Stomach (tissue), 9 donors: ENCODE results near the gene ZBBX. TPM values are rescaled to one million over a fixed set of nuclear protein-coding genes. Genes with fewer than 3 reads are reported as not detected.

ENCODE experiments used
- DNase-seq, 2 donors: peaks; one replicate each; pipeline versions ENCODE4 v3.0.0 to v3.0.0-alpha.2; 2013 to 2019
- H3K27ac ChIP-seq, 5 donors: fragments of 200-600 bp in 4 of 5; sonication (generic) in 4 of 5; one replicate each; pipeline ENCODE4 v1.5.1; 2013 to 2019; ENCODE audit warnings: mild to moderate bottlenecking in 1 of 5, moderate library complexity in 1 of 5
- H3K27me3 ChIP-seq, 3 donors: fragments of 200-600 bp; sonication (generic); one replicate each; pipeline ENCODE4 v1.5.1; 2017 to 2019; ENCODE audit warnings: mixed run types in 1 of 3
- H3K36me3 ChIP-seq, 4 donors: fragments of 200-600 bp; sonication (generic); 1 replicate in 3 of 4; 2 replicates in 1 of 4; pipeline ENCODE4 v1.5.1; 2016 to 2019
- H3K4me1 ChIP-seq, 4 donors: fragments of 200-600 bp; sonication (generic); one replicate each; pipeline ENCODE4 v1.5.1; 2016 to 2019
- H3K4me3 ChIP-seq, 4 donors: fragments of 200-600 bp; sonication (generic) in 3 of 4; one replicate each; pipeline ENCODE4 v1.5.1; 2016 to 2019; ENCODE audit warnings: mild to moderate bottlenecking in 1 of 4
- H3K9me3 ChIP-seq, 4 donors: fragments of 200-600 bp; sonication (generic); one replicate each; pipeline ENCODE4 v1.5.1; 2016 to 2019
- EP300 ChIP-seq: sonication (generic); formaldehyde crosslinking; IDR thresholded peaks from one replicate; pipeline ENCODE4 v1.6.1; 2017; ENCODE audit warnings: antibody characterized with exemption
- POLR2A ChIP-seq, 4 donors: fragments of 450-650 bp; IDR thresholded peaks; one replicate each; pipeline ENCODE4 v1.6.1; 2016; ENCODE audit warnings: antibody characterized with exemption in 4 of 4, control low read depth in 2 of 4, mild to moderate bottlenecking in 1 of 4, moderate library complexity in 1 of 4
- POLR2AphosphoS5 ChIP-seq, 3 donors: sonication (generic); formaldehyde crosslinking; IDR thresholded peaks; one replicate each; pipeline ENCODE4 v1.6.1; 2016; ENCODE audit warnings: antibody characterized with exemption in 3 of 3
- WGBS, 5 donors: extraction: QIAGEN DNeasy Blood & Tissue Kit in 3 of 5; methylation state at CpG; one replicate each; pipeline versions ENCODE4 v1.1.5 to v1.1.7; 2013 to 2018; 5-methylcytosine and 5-hydroxymethylcytosine counted together
- intact Hi-C: fragments of 100-400 bp; cut with DNase I; formaldehyde crosslinking; loops from one replicate; pipeline ENCODE4 v1.15.1; 2023; ENCODE audit warnings: low total_unique reads
- polyA plus RNA-seq, 3 donors: library from polyadenylated mRNA; stranded (reverse); fragments of 200-250 nt; gene quantifications; one replicate each; pipeline ENCODE4 v1.2.3, GENCODE V29; 2013
- total RNA-seq, 5 donors: library from RNA; depleted of rRNA; stranded (reverse); fragments of >200 nt; gene quantifications; one replicate each; pipeline versions ENCODE4 v1.1.0 to v1.2.3, GENCODE V29; 2014 to 2016
- TF ChIP-seq, protein P1 (sequence below), 7 experiments: fragments of 450-650 bp in 4 of 7; fragments of 200-600 bp in 3 of 7; sonication (generic) in 3 of 7; IDR thresholded peaks; one replicate each; pipeline ENCODE4 v1.5.1; 2016 to 2019; ENCODE audit warnings: antibody characterized with exemption in 7 of 7, control low read depth in 2 of 7, mild to moderate bottlenecking in 1 of 7
- donor health status: healthy with polysubstance abuse.
- donor health status: Bipolar disorder and iron deficiency.
- donor health status: healthy.

ZBBX gene
- total and polyA plus RNA-seq, 8 donors, result 1.7 TPM; not detected in 7

DNA sequence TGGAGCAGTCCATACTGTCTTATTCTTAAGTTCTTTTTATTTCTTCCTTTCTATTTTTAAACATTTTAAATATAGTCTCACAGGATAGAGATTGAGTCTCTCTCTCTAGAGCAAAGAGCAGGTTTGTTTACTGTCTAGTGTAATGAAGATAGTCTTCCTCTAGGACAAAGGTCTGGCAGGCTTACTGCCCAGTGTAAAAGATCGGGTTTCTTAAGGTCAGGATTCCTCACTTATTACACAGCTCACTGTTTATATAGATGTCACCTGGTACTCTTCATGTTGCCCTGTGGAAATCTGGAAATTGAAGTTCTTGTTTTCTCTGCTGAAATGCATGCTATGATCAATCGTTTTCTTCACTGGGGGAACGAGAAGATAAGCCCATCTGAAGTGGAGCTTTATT lies 76.0 kb downstream of the ZBBX start:
- Histone ChIP-seq H3K27me3 (no peaks in the 10 kb centered on the region), H3K4me3 (no peak overlapping the region), H3K36me3 (no peaks in the 10 kb centered on the region), H3K9me3 (peaks cover 0 to 2% (median 0%) of the 10 kb centered on the region in 4 donors), H3K4me1 (no peaks in the 10 kb centered on the region), H3K27ac (no peak overlapping the region)
- intact Hi-C loops, result no loop called here
- 51 to 70% (median 61%) methylated on average over 3 of the region's 3 CpGs for WGBS, 5 donors
- DNase-seq, result no peak
- TF ChIP-seq POLR2A (IDR thresholded peaks at IDR 0.05), result no peak
- TF ChIP-seq POLR2AphosphoS5 (IDR thresholded peaks at IDR 0.05), result no peak
- no peak for TF ChIP-seq EP300
- TF ChIP-seq, protein P1, sequence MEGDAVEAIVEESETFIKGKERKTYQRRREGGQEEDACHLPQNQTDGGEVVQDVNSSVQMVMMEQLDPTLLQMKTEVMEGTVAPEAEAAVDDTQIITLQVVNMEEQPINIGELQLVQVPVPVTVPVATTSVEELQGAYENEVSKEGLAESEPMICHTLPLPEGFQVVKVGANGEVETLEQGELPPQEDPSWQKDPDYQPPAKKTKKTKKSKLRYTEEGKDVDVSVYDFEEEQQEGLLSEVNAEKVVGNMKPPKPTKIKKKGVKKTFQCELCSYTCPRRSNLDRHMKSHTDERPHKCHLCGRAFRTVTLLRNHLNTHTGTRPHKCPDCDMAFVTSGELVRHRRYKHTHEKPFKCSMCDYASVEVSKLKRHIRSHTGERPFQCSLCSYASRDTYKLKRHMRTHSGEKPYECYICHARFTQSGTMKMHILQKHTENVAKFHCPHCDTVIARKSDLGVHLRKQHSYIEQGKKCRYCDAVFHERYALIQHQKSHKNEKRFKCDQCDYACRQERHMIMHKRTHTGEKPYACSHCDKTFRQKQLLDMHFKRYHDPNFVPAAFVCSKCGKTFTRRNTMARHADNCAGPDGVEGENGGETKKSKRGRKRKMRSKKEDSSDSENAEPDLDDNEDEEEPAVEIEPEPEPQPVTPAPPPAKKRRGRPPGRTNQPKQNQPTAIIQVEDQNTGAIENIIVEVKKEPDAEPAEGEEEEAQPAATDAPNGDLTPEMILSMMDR (IDR thresholded peaks at IDR 0.05), result no peak

DNA sequence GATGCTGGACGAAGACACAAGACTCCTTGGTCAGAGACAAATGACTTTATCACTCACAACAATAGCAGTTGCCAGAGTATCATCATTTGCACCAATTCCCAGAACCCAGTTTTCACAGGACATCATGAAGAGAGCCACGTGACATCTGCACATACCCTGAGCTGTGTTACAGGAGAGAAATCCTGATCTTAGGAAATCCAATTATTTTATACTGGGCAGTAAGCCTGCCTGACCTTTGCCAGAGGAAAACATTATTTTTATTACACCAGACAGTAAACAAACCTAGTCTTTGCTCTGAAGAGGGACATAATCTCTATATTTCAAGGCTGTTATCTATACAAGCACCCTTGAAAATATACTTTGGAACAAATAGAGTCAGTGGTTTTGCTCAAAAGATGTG lies 77.4 kb downstream of the ZBBX start:
- TF ChIP-seq POLR2AphosphoS5 (IDR thresholded peaks at IDR 0.05), result no peak
- no peak for TF ChIP-seq POLR2A (IDR thresholded peaks at IDR 0.05)
- TF ChIP-seq EP300, result no peak
- TF ChIP-seq, protein P1 (IDR thresholded peaks at IDR 0.05), result no peak
- no peak overlapping the region for H3K27ac ChIP-seq
- H3K27me3 ChIP-seq, result no peaks in the 10 kb centered on the region
- DNase-seq, result no peak
- no peaks in the 10 kb centered on the region for H3K4me1 ChIP-seq
- intact Hi-C loops, result no loop called here
- H3K4me3 ChIP-seq, result no peak overlapping the region
- H3K9me3 ChIP-seq, result no peaks in the 10 kb centered on the region
- WGBS, 5 donors, result 54 to 74% (median 58%) methylated on average over 2 of the region's 2 CpGs
- no peaks in the 10 kb centered on the region for H3K36me3 ChIP-seq

DNA sequence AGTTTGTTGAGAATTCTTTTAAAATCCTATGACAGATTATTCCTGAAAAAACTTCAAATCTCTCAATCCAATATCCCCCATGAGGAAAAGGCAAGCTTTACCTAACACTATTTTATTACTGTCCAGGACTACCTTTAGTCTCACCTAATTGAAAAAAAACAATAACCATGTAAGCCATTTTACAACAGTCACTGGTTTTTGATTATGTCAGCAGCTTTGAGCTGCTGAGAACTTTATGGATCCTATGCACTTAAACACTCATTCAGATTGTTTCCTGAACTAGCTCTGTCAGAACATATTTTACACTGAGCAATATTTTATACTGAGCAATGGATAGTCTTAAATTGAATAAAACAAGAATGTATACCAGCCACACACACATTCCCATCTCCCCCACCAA lies 79.9 kb downstream of the ZBBX start:
- Histone ChIP-seq H3K9me3 (no peaks in the 10 kb centered on the region), H3K27me3 (no peaks in the 10 kb centered on the region), H3K27ac (no peak overlapping the region), H3K4me3 (no peak overlapping the region), H3K4me1 (no peaks in the 10 kb centered on the region), H3K36me3 (no peaks in the 10 kb centered on the region)
- DNase-seq, result no peak
- intact Hi-C loops, result no loop called here
- TF ChIP-seq, protein P1 (IDR thresholded peaks at IDR 0.05), result no peak
- TF ChIP-seq POLR2A (IDR thresholded peaks at IDR 0.05), result no peak
- TF ChIP-seq EP300, result no peak
- no peak for TF ChIP-seq POLR2AphosphoS5 (IDR thresholded peaks at IDR 0.05)

DNA sequence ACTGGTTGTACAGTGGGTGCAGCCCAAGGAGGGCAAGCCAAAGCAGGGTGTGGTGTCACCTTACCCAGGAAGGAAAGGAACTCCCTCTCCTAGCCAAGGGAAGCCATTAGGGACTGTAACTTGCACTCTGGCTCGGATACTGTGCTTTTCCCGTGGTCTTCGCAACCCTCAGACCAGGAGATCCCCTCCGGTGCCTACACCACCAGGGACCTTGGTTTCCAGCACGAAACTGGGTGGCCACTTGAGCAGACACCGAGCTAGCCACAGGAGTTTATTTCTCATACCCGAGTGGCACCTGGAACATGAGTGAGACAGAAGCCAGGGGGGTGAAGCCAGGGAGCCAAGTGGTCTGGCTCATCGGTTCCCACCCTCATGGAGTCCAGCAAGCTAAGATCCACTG lies 90.7 kb downstream of the ZBBX start:
- TF ChIP-seq EP300 (no peak), POLR2AphosphoS5 (IDR thresholded peaks at IDR 0.05) (no peak), POLR2A (IDR thresholded peaks at IDR 0.05) (no peak)
- TF ChIP-seq, protein P1 (IDR thresholded peaks at IDR 0.05), result no peak
- H3K4me3 ChIP-seq, result no peak overlapping the region
- H3K27ac ChIP-seq, result no peak overlapping the region
- no peaks in the 10 kb centered on the region for H3K27me3 ChIP-seq
- H3K9me3 ChIP-seq, result peaks cover 0 to 3% (median 0%) of the 10 kb centered on the region in 4 donors
- DNase-seq, result no peak
- WGBS, 5 donors, result 78 to 93% (median 87%) methylated on average over 7 to 8 of the region's 8 CpGs
- intact Hi-C loops, result no loop called here
- H3K4me1 ChIP-seq, result no peaks in the 10 kb centered on the region
- H3K36me3 ChIP-seq, result no peaks in the 10 kb centered on the region

DNA sequence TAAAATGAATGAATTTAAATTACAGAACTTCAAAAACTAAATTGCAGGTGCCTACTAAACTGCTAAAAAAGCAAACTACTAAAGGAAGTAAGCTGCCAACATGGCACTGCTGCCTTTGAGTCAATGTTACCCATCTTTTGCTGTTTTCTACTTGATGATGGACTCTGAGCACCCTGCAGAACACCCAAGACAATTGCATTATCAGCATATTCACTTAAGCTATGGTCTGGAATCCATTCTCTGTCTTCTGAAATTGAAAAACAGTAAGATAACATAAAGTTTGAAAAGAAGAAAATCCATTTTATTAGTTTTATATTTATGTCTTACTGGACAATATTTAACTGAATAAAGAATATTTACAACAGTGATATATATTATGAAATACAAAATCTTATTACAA lies 91.4 kb downstream of the ZBBX start:
- H3K36me3 ChIP-seq, result no peaks in the 10 kb centered on the region
- no peaks in the 10 kb centered on the region for H3K4me1 ChIP-seq
- intact Hi-C loops, result no loop called here
- H3K27me3 ChIP-seq, result no peaks in the 10 kb centered on the region
- peaks cover 0 to 3% (median 0%) of the 10 kb centered on the region in 4 donors for H3K9me3 ChIP-seq
- H3K4me3 ChIP-seq, result no peak overlapping the region
- DNase-seq, result no peak
- no peak for TF ChIP-seq POLR2AphosphoS5 (IDR thresholded peaks at IDR 0.05)
- TF ChIP-seq EP300, result no peak
- TF ChIP-seq, protein P1 (IDR thresholded peaks at IDR 0.05), result no peak
- no peak for TF ChIP-seq POLR2A (IDR thresholded peaks at IDR 0.05)
- no peak overlapping the region for H3K27ac ChIP-seq
